ENCODE measurements around the gene SLC7A7.

- TF ChIP-seq CTCF (conservative IDR thresholded peaks at IDR 0.05) (no peak), ZFX (IDR thresholded peaks at IDR 0.05) (no peak)
Measured at GRCh38 chr14:22849212-22849819, 34.1 kb upstream of the SLC7A7 start.
